AG10803 (cell line): ENCODE data around the gene MEF2D.

Experiments
- DNase-seq: peaks from one replicate; pipeline ENCODE4 v3.0.0; 2010; ENCODE audit warnings: low read depth
- H3K4me3 ChIP-seq: 2 replicates; pipeline ENCODE4 v1.5.1; 2011; ENCODE audit warnings: mild to moderate bottlenecking, low read length, control low read depth
- TF ChIP-seq, protein P1 (sequence below): conservative IDR thresholded peaks from 2 replicates; pipeline ENCODE4 v1.5.1; 2011; ENCODE audit warnings: mild to moderate bottlenecking, low read length, control low read depth, inconsistent platforms

Gene MEF2D

GRCh38 chr1:156421939-156422601 is 78.5 kb downstream of the MEF2D start:
- TF ChIP-seq, protein P1, sequence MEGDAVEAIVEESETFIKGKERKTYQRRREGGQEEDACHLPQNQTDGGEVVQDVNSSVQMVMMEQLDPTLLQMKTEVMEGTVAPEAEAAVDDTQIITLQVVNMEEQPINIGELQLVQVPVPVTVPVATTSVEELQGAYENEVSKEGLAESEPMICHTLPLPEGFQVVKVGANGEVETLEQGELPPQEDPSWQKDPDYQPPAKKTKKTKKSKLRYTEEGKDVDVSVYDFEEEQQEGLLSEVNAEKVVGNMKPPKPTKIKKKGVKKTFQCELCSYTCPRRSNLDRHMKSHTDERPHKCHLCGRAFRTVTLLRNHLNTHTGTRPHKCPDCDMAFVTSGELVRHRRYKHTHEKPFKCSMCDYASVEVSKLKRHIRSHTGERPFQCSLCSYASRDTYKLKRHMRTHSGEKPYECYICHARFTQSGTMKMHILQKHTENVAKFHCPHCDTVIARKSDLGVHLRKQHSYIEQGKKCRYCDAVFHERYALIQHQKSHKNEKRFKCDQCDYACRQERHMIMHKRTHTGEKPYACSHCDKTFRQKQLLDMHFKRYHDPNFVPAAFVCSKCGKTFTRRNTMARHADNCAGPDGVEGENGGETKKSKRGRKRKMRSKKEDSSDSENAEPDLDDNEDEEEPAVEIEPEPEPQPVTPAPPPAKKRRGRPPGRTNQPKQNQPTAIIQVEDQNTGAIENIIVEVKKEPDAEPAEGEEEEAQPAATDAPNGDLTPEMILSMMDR = no peak
- no peak for DNase-seq
- no peak overlapping the region for H3K4me3 ChIP-seq

- H3K4me3 ChIP-seq = no peak overlapping the region
- DNase-seq = peak; percentile 46
Measured at GRCh38 chr1:156421062-156421938, 79.3 kb downstream of the MEF2D start.

DNA sequence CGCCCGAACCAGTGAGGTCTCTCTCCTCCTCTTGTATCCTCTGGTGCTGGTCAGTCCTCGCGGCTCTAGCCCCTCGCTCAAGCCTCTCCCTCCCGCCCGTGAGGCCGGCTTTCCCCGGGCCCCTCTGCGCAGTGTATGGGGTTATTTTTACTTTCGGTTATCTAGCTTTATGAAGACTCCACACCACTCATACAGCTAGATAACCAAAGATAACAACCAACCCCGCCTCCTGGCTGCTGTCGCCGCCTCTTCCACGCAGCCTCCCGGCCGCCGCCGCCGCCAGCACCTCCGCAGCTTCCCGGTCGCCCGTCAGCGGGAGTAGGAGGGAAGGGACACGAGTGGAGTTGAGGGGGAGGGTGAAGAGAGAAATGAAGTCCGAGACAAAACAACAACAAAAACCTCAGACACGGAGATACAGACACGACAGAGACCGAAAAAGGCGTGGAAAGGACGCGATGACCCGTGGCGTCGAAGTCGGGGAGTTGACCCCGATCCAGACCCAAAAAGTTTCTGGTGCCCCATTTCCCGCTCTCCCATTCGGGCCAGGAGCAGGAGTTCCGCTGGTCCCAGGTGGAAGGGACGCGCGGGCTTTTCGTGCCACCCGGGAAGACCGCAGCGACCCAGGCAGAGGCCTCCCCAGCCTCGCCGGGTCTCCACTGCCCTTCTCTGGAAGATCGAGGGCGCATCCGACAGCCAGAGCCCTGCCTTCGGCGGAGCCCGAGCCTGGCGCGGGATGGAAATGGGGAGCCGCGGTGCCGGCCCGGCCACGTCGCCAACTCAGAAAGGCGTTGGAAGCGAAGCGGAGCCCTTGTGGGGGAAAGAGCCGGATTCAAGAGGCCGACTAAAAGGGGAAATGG is 80.1 kb downstream of the MEF2D start:
- TF ChIP-seq, protein P1 = no peak
- no peak overlapping the region for H3K4me3 ChIP-seq
- DNase-seq = no peak

More at GRCh38 chr1:156421062-156421938, 79.3 kb downstream of the MEF2D start:
- TF ChIP-seq, protein P1 = no peak

- no peak overlapping the region for H3K4me3 ChIP-seq
- TF ChIP-seq, protein P1 = 0 out of 2 replicates have a peak, but pooled peaks have one; percentile 11
- DNase-seq = no peak
Measured at GRCh38 chr1:156419854-156420204, 80.7 kb downstream of the MEF2D start.

DNA sequence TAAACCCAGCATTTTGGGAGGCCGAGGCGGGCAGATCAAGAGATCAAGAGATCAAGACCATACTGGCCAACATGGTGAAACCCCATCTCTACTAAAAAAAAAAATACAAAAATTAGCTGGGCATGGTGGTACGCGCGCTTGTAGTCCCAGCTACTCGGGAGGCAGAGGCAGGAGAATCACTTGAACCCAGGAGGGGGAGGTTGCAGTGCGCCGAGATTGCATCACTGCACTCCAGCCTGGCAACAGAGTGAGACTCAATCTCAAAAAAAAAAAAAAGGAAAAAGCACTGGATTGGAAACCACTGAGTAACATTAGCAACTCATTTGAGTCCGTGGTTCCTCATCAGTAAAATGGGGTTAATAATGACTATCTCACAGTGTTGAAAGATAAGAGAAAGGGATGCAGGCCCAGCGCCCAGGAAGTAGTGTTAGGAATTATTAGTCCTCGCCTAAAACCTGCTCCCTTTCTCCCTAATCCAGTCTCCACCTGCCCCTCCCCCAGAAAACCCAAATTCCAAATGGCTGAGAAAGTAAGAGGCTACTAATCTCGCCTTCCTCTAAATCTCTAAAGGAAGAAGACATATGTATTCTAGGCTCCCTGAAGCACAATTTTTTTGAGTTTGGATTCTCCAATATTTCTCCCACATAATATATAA is 82.0 kb downstream of the MEF2D start:
- no peak overlapping the region for H3K4me3 ChIP-seq
- no peak for DNase-seq
- TF ChIP-seq, protein P1 = no peak

DNA sequence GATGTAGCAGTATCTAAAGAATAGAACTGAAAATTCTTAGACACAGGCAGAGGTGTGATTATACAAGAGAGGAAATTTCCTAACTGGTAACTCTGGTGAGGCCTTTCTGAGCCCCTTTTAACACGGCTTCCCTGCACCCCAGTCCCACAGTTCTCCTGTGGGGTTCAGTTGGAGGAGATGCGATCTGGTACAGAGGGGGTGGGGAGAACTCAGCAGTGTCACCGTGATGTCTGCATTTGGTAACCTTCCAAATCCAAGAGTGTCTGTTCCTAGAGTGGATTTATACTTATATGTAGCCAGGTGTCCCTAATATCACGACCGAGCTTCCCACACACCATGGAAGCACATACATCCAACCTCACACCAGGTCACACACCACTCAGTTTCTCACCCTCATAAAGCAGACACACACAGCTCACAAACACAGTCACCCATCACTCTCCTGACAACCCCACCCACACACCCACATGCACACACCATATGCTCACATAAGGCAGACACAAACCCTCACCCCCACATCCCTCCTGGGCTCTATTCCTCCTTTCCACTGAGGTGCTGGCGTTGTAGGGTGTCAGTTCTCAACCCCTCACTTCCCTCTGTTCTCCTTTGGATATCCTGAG is 83.1 kb downstream of the MEF2D start:
- no peak for DNase-seq
- no peak overlapping the region for H3K4me3 ChIP-seq
- TF ChIP-seq, protein P1 = no peak
